NCI-H2227 (cell line): ENCODE results near the gene ECPAS.
"Not testable (repeated sequence)": the region's sequence is repeated elsewhere in the genome, so short reads cannot be mapped to it uniquely, and the experiment has no call there.

ENCODE experiments used
- DNase-seq: peaks from one replicate; lab custom pipeline; 2025; ENCODE audit not compliant: unreplicated experiment; lab: John Stamatoyannopoulos, UW

The ECPAS gene

GRCh38 chr9:111481885-111482636 is 2.1 kb downstream of the ECPAS start:
- no peak for DNase-seq

GRCh38 chr9:111477677-111478076 is 6.5 kb downstream of the ECPAS start:
- no peak for DNase-seq

GRCh38 chr9:111475195-111475594 is 9.0 kb downstream of the ECPAS start:
- no peak for DNase-seq

GRCh38 chr9:111474385-111474784 is 9.8 kb downstream of the ECPAS start:
- DNase-seq, result no peak

- DNase-seq, result no peak
These were observed 16.3 kb downstream of the ECPAS start for GRCh38 chr9:111467778-111468367.

- no peak for DNase-seq
These were observed 21.1 kb downstream of the ECPAS start for GRCh38 chr9:111463048-111463447.

GRCh38 chr9:111458139-111459009 is 25.8 kb downstream of the ECPAS start:
- DNase-seq, result no peak

GRCh38 chr9:111456529-111456928 is 27.7 kb downstream of the ECPAS start:
- no peak for DNase-seq

- DNase-seq, result no peak
These were observed 28.5 kb downstream of the ECPAS start for GRCh38 chr9:111455638-111456037.

- DNase-seq, result no peak
These were observed 29.4 kb downstream of the ECPAS start for GRCh38 chr9:111454751-111455150.

- DNase-seq, result no peak
These were observed 32.6 kb downstream of the ECPAS start for GRCh38 chr9:111451570-111451969.

GRCh38 chr9:111450124-111450523 is 34.1 kb downstream of the ECPAS start:
- no peak for DNase-seq

- no peak for DNase-seq
These were observed 34.5 kb downstream of the ECPAS start for GRCh38 chr9:111449705-111450104.

GRCh38 chr9:111445799-111446198 is 38.4 kb downstream of the ECPAS start:
- not testable (repeated sequence) for DNase-seq

GRCh38 chr9:111443454-111443853 is 40.7 kb downstream of the ECPAS start:
- DNase-seq, result no peak

- DNase-seq, result no peak
These were observed 41.7 kb downstream of the ECPAS start for GRCh38 chr9:111442360-111443027.

GRCh38 chr9:111440226-111440625 is 44.0 kb downstream of the ECPAS start:
- DNase-seq, result no peak

- no peak for DNase-seq
These were observed 45.5 kb downstream of the ECPAS start for GRCh38 chr9:111438541-111439235.

- no peak for DNase-seq
These were observed 47.6 kb downstream of the ECPAS start for GRCh38 chr9:111436571-111436970.

- DNase-seq, result no peak
These were observed 51.1 kb downstream of the ECPAS start for GRCh38 chr9:111433082-111433481.

- no peak for DNase-seq
These were observed 52.5 kb downstream of the ECPAS start for GRCh38 chr9:111431684-111432083.
